Loucy (cell line): ENCODE data around the gene IL5RA.

ENCODE experiments used
- H2AFZ ChIP-seq: fragments of 200-600 bp; sonication (generic); 2 replicates; pipeline ENCODE4 v1.6.0; 2016; ENCODE audit warnings: antibody characterized with exemption, mild to moderate bottlenecking, low read length, moderate library complexity
- H3F3A ChIP-seq: fragments of 200-600 bp; 2 replicates; pipeline ENCODE4 v1.6.0; 2016; ENCODE audit warnings: antibody characterized with exemption, low read depth, mild to moderate bottlenecking
- H3K27me3 ChIP-seq: fragments of 200-600 bp; sonication (generic); 2 replicates; pipeline ENCODE4 v1.6.1; 2014; ENCODE audit warnings: low read length, mild to moderate bottlenecking; ENCODE audit not compliant: insufficient read depth, poor library complexity, severe bottlenecking
- H3K36me3 ChIP-seq: fragments of 200-600 bp; sonication (generic); 2 replicates; pipeline ENCODE4 v1.6.1; 2016; ENCODE audit warnings: low read length; ENCODE audit not compliant: insufficient read depth
- H3K4me1 ChIP-seq: fragments of 200-600 bp; sonication (generic); 2 replicates; pipeline ENCODE4 v1.5.1; 2014; ENCODE audit warnings: low read length, mild to moderate bottlenecking; ENCODE audit not compliant: insufficient read depth, poor library complexity, severe bottlenecking
- H3K4me2 ChIP-seq: fragments of 200-600 bp; sonication (generic); 2 replicates; pipeline ENCODE4 v1.6.0; 2014; ENCODE audit warnings: antibody characterized with exemption, low read length, low read depth, mild to moderate bottlenecking; ENCODE audit not compliant: poor library complexity, severe bottlenecking
- H3K4me3 ChIP-seq: fragments of 200-600 bp; sonication (generic); 2 replicates; pipeline ENCODE4 v1.5.1; 2014; ENCODE audit warnings: low read length, mild to moderate bottlenecking, mixed read lengths; ENCODE audit not compliant: poor library complexity, severe bottlenecking
- H3K79me2 ChIP-seq: fragments of 200-600 bp; sonication (generic); 2 replicates; pipeline ENCODE4 v1.6.1; 2014; ENCODE audit warnings: low read length; ENCODE audit not compliant: insufficient read depth
- H3K9ac ChIP-seq: fragments of 200-600 bp; sonication (generic); 2 replicates; pipeline ENCODE4 v1.6.0; 2014; ENCODE audit warnings: mild to moderate bottlenecking, low read depth, low read length, moderate library complexity; ENCODE audit not compliant: poor library complexity, severe bottlenecking
- H3K9me2 ChIP-seq: fragments of 200-600 bp; sonication (generic); replicated peaks from 2 replicates; pipeline ENCODE4 v1.6.1; 2016; ENCODE audit warnings: low read depth, low read length, mixed read lengths
- H3K9me3 ChIP-seq: fragments of 200-600 bp; sonication (generic); 2 replicates; pipeline ENCODE4 v1.6.1; 2014; ENCODE audit warnings: mild to moderate bottlenecking, antibody characterized with exemption, low read length, low read depth; ENCODE audit not compliant: insufficient read depth
- H4K20me1 ChIP-seq: fragments of 200-600 bp; sonication (generic); 2 replicates; pipeline ENCODE4 v1.6.0; 2014; ENCODE audit warnings: antibody characterized with exemption, low read length, mild to moderate bottlenecking; ENCODE audit not compliant: insufficient read depth, poor library complexity, severe bottlenecking
- CTCF ChIP-seq: fragments of 200-600 bp; sonication (generic); conservative IDR thresholded peaks from 2 replicates; pipeline ENCODE4 v1.5.1; 2014; ENCODE audit warnings: mild to moderate bottlenecking, antibody characterized with exemption, low read length
- EZH2phosphoT487 ChIP-seq: fragments of 200-600 bp; IDR thresholded peaks from 2 replicates; pipeline ENCODE4 v1.6.1; 2018; ENCODE audit warnings: antibody characterized with exemption, mild to moderate bottlenecking, moderate library complexity, borderline replicate concordance

The IL5RA gene

DNA sequence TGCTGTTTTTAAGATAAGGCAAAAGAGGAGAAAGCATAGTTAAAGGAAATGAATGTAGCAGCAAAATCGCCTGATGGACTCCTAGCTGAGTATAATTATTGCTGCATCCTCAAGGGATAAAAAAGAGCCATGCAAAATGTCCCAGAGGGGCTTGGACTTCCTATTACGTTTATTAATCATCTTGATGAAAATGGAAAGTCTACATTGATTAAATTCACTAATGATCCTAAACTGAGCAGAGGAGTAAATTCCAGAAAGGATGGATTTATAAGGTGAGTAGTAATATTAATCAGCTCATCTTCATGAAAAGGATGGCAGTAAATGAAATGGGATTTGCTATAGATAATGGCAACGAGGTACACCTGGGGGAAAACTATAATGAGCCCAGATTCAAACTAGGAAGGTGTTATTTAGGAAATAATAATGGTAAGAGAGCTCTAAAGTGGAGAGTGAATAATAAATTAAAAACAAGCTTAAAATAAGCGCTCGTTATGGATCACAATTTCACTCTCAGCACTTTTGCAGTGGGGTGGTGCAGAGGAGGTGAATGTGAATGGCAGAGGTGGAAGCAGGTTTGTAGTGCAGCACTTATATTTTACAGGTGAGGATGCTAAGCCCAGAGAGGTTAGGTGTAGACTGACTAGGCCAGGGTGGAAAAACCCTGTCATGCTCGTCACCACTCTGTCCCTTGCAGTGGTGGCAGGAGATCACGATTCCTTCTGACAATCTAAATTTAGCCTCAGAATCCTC is 22.3 kb downstream of the IL5RA start:
- Histone ChIP-seq H3K36me3 (no peaks in the 10 kb centered on the region), H3K9me2 (no peaks in the 10 kb centered on the region), H3K27me3 (no peaks in the 10 kb centered on the region), H3K4me2 (no peak overlapping the region), H3K4me1 (no peaks in the 10 kb centered on the region), H4K20me1 (no peaks in the 10 kb centered on the region), H3K9ac (no peak overlapping the region), H3F3A (no peaks in the 10 kb centered on the region), H3K79me2 (no peaks in the 10 kb centered on the region), H3K4me3 (no peak overlapping the region), H2AFZ (no peak overlapping the region), H3K9me3 (no peaks in the 10 kb centered on the region)
- TF ChIP-seq EZH2phosphoT487 (no peak), CTCF (no peak)

DNA sequence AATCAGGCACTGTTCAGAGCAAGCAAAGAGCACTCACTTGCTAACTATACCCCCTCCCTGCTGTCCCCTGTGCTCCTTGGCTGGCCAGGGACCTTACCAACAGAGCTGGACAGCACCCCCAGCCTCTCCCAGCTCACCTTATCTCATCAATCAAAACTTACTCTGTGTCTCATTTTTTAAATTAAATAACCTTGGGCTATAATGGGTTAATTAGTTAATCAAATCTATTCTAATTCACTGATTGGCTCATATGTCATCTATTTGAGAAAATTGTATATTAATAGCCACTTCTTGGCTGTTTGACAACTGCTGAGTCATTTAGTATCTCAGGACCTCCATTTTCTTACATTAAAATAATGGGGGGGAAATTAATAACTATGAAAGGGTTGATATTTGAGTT is 22.9 kb downstream of the IL5RA start:
- Histone ChIP-seq H3K79me2 (no peaks in the 10 kb centered on the region), H3K4me2 (no peak overlapping the region), H3K9me2 (no peaks in the 10 kb centered on the region), H2AFZ (no peak overlapping the region), H3K4me3 (no peak overlapping the region), H4K20me1 (no peaks in the 10 kb centered on the region), H3K36me3 (no peaks in the 10 kb centered on the region), H3K27me3 (no peaks in the 10 kb centered on the region), H3F3A (no peaks in the 10 kb centered on the region), H3K4me1 (no peaks in the 10 kb centered on the region), H3K9me3 (no peaks in the 10 kb centered on the region), H3K9ac (no peak overlapping the region)
- no peak for TF ChIP-seq CTCF
- no peak for TF ChIP-seq EZH2phosphoT487

DNA sequence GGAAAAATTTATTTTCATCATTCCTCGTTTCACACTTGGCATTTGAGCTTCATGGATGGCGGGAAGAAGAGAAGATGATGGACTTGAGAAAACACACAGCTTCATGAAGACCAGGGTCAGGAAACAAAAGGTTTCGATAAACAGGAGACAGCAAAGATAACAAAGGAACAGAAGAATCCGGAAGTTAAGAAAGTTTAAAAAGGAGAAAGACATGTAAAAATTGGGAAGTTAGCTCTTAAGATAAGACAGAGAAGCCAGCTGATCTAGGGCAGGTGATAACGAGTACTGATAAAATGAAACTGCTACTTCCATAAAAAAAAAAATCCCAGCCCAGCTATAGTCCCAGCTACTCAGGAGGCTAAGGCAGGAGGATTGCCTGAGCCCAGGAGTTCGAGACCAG is 23.9 kb downstream of the IL5RA start:
- no peaks in the 10 kb centered on the region for H3K27me3 ChIP-seq
- TF ChIP-seq CTCF: no peak
- no peak for TF ChIP-seq EZH2phosphoT487
- no peak overlapping the region for H3K4me2 ChIP-seq
- no peaks in the 10 kb centered on the region for H4K20me1 ChIP-seq
- no peak overlapping the region for H2AFZ ChIP-seq
- no peaks in the 10 kb centered on the region for H3K4me1 ChIP-seq
- H3K79me2 ChIP-seq: no peaks in the 10 kb centered on the region
- no peak overlapping the region for H3K9ac ChIP-seq
- H3K9me2 ChIP-seq: no peaks in the 10 kb centered on the region
- H3K36me3 ChIP-seq: no peaks in the 10 kb centered on the region
- no peaks in the 10 kb centered on the region for H3F3A ChIP-seq
- no peak overlapping the region for H3K4me3 ChIP-seq
- no peaks in the 10 kb centered on the region for H3K9me3 ChIP-seq
